ENCODE measurements around the gene TPCN1.

The TPCN1 gene

GRCh38 chr12:113226696-113227568 lies 5.7 kb downstream of the TPCN1 start:
- no peak for DNase-seq

DNA sequence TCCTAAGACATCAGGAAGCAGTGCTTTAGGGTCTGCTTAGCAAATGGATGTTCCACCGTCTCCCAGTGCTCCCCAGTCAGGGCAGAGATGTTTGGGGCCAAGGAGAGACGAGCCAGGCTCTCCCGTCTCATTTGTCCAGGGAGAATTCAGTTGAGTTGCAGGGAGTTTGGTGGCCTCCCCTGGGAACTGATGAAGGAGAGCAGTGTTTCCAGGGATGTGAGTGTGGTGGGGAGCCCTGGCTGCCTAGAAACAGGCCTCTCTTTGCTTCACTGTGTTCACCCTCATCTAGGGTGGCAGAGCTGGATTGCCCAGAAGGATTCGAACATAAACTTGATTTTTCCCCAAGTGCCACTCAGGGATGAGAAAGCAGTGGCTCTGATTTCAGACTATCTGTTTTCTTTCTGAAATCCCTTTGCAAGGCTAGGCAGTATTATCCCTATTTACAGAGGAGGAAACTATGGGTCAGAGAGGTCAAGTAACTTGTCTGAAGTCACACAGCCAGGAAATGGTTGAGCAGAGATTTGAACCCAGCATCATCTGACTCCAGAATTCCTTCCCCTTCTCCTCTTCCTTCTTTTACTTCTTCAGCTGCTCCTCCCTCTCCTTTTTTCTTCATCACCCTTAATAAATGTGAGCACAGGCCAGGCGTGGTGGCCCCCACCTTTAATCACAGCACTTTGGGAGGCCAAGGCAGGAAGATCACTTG lies 6.6 kb downstream of the TPCN1 start:
- no peak for DNase-seq

- DNase-seq, result no peak
Observed at GRCh38 chr12:113228394-113229028, 7.2 kb downstream of the TPCN1 start.

GRCh38 chr12:113230315-113231234 lies 9.3 kb downstream of the TPCN1 start:
- no peak for DNase-seq

GRCh38 chr12:113231235-113232088 lies 10.2 kb downstream of the TPCN1 start:
- no peak for DNase-seq

- DNase-seq, result no peak
Observed at GRCh38 chr12:113232089-113232839, 11.0 kb downstream of the TPCN1 start.

DNA sequence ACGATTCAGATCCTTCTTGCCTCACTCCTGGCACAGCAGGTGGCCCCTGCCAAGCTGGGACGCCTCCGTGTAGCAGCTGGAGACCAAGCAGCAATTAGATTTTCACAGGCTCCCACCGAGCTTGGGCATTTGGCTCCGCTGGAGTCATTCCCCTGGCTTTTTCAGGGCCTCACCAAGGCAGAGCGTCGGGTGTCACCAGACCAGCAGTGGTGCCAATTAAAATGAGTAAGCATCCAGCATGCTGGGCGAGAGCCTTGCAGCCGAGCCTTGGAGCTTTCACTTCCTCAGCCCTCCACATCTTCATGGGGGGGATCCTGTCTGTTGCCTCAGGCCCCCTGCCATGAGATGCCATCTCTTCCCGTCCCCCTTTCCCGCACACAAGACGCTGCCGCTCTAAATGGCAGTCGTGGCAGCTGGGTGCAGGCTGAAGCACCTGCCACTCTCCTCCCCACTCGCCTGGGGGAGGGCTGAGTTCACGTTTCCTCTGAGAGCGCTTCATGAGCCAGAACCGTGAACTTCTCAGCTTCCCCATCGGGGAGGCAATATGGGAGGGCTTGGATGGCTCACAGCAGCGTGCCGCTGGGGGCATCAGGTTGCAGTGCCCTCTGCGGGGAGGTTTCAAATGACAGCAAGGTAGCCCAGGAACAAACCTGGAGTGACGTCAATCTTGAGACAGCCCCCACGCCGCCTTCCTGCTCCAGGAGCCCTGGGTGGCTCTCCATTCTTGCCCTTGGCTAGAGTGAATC lies 11.7 kb downstream of the TPCN1 start:
- DNase-seq, result peak; percentile 56 to 64

DNA sequence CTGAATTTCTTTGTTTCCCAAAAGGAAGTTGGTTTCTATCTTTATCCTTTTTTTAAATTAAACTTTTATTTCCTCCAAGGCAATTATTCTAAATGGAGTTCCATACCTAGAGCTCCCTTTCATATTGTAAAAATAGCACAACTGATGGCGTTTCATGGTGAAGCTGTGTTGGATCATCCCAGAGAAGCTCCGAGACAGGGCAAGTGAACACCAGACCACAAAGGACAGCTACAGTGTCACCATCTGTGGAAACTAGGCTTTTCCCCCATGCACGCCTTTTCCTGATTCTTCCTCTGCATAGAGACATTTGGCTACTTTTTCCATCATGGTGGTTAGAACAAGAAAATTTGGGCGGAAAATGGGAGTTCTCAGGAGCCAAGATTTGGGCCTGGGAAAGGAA lies 12.7 kb downstream of the TPCN1 start:
- no peak for DNase-seq

- DNase-seq, result no peak
Observed at GRCh38 chr12:113234483-113234882, 13.2 kb downstream of the TPCN1 start.

DNA sequence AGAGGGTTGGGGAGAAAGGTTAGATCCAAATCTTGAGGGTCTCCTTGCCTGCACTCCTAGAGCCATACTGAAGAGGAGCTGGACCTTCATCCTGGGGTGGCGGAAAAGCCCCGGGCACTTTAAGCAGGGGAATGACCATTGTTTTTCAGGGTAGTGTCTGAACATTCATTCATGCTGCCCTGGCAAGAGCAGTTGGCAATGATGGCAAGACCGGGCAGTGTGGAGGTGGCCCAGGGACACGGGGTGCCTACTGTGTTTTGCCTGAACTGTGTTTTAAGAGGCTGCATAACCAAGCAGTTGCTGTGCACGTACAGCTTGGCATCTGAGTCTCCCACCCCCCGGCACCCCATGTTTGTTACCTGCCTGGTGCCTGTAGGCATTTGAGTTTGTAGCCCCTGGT lies 14.7 kb downstream of the TPCN1 start:
- DNase-seq, result no peak

DNA sequence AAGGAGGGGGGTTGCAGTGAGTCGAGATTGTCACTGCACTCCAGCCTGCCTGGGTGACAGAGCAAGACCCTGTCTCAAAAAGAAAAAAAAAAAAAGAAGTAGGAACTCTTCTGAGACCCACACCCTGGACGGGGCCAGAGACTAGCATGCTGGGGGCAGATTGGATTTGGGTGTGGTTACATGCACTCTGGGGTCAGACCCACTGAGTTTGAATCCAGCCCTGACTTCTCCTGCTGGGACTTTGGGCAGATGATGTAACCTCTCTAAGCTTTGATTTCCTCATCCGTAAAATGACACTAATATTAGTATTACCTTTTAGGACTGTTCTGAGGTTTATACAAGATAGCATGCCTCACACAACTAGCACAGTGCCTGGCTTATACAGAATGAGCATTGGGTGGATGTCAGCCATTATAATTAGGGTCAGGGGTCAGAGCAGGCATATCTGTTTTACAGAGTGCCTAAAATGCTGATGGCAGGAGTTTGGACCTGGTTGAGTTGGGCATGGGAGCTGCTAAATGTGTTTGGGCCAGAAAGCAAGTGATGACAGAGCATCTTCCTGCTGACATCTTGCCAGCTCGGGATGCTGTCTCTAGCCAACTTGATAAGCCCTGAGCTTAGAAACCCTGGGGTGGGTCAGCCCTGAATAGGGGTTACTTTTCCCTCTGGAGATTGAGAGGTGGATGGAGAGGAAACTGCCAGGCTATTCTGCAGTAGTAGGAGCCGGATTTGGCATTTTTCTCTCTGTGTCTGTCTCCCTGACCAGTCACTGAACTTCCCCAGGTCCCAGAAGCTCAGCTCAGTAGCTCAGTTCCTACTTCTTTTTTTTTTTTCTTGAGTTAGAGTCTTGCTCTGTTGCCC lies 15.5 kb downstream of the TPCN1 start:
- no peak for DNase-seq

- no peak for DNase-seq
Observed at GRCh38 chr12:113237748-113238147, 16.5 kb downstream of the TPCN1 start.

DNA sequence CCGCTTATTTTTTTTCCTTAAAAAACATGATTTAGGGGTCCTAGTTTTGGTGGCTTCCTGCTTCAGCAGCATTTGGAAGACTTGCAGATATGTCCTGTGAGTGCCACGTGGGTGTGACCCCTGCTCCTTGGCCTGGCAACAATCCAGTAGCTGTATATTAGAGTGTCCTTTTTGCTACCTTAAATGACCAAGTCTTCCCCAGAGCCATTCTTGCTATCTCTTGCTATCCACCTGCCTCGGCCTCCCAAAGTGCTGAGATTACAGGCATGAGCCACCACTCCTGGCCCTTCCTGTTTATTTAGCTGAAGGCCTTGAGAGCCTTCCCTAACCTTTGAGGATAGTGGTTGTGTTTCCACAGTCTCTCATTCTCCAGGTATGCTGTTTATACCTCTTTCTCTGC lies 17.0 kb downstream of the TPCN1 start:
- DNase-seq, result no peak

DNA sequence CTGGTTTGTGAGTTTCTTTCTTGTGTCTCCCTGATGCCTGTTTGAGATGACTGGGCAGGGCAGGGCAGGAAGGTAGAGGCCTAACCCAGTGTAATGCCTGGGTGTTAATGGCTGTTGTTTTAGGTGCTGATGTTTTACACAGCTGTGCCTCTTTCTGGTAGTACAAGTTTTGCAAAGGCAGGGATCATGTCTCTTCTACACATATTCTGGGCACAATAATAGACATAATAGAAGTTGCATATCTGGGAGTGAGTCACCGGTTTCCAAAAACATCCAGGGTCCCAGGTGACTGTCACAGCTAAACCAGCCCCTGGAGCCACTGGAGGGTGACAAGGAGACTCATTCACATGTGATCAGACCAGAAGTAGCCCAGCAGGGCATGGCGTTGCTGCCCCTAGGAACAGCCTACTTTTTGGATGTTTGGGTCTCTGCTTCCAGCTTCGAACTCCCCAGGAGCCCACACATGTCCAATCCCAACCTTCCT lies 18.1 kb downstream of the TPCN1 start:
- no peak for DNase-seq

GRCh38 chr12:113239811-113240331 lies 18.6 kb downstream of the TPCN1 start:
- DNase-seq, result no peak

DNA sequence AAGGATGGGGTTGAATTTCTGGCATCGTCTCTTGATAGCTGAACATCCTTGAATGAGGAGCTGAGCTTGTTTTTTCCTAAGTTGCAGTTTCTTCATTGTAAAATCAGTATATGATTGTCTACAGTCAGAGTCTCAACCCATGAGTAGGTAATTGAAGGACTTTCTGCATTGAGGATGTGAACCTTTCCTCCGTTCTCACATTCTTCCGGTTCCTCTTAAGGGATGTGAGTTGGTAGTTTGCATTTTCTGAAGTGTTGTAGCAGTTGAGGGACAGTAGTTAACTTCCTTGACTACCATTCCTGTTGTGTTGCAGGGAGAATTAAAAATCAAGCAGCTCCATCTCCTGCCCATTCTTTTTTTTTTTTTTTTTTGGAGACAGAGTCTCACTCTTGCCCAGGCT lies 19.1 kb downstream of the TPCN1 start:
- DNase-seq, result no peak

GRCh38 chr12:113241191-113242025 lies 20.1 kb downstream of the TPCN1 start:
- no peak for DNase-seq

GRCh38 chr12:113242026-113242418 lies 20.8 kb downstream of the TPCN1 start:
- no peak for DNase-seq

Measured in activated CD4-positive, alpha-beta T cell treated with anti-CD3 and anti-CD28 coated beads, Interleukin-2, amount 50 U/mL, for 48 hours (primary cell).